HepG2 (cell line): ENCODE measurements around the gene OTX1. TPM values are rescaled to one million over a fixed set of nuclear protein-coding genes. Genes with fewer than 3 reads are reported as not detected.

Experiments used
- ATAC-seq: fragments of 200-7000 bp; cut with Tn5 transposase; 3 replicates; pipeline ENCODE4 v1.9.1; 2020; ENCODE audit warnings: mild to moderate bottlenecking, moderate library complexity
- BruUV-seq: library from RNA; stranded (reverse); fragments of 400-500 nt; replicated peaks from 2 replicates; lab custom pipeline; 2021; lab: Mats Ljungman, UMichigan
- CTCF ChIA-PET: fragments of 300-600 bp; formaldehyde crosslinking; extraction: SDS; loops from one replicate; lab custom pipeline; 2021; ENCODE audit warnings: low total read pairs, inconsistent platforms, low intra/inter-chr PET ratio; lab: Yijun Ruan, JAX
- POLR2A ChIA-PET: fragments of 350-600 bp; sonication (Branson Sonifier 250); formaldehyde crosslinking; loops from one replicate; lab custom pipeline; 2020; ENCODE audit warnings: antibody characterized with exemption, inconsistent platforms; lab: Yijun Ruan, JAX
- DNase-seq: peaks from one replicate; pipeline ENCODE4 v3.0.0-alpha.2; 2015; ENCODE audit warnings: low spot score
- FAIRE-seq: peaks from 3 replicates; lab custom pipeline; 2011; peaks lifted over from hg19 to GRCh38; lab: Jason Lieb, UNC
- H2AFZ ChIP-seq: one replicate; pipeline ENCODE4 v1.6.1; 2011; ENCODE audit warnings: low read length, inconsistent platforms
- H3K27ac ChIP-seq: fragments of 300-600 bp; 3 replicates; pipeline ENCODE4 v1.8.0; 2011; ENCODE audit warnings: mixed run types, mild to moderate bottlenecking, mixed read lengths, low read length, inconsistent platforms; ENCODE audit not compliant: insufficient read depth; ENCODE audit errors: extremely low read length
- H3K27me3 ChIP-seq, 2 experiments: fragments of 200-600 bp in 1 of 2; 2 replicates in 1 of 2; 3 replicates in 1 of 2; pipeline versions ENCODE4 v1.6.0 to v1.8.0; 2011; ENCODE audit warnings: low read length in 2 of 2, mild to moderate bottlenecking in 2 of 2, moderate library complexity in 2 of 2, inconsistent platforms in 1 of 2; ENCODE audit not compliant: insufficient read depth in 2 of 2, control insufficient read depth in 1 of 2
- H3K36me3 ChIP-seq, 2 experiments: fragments of 200-600 bp in 1 of 2; replicated peaks in 1 of 2; 2 replicates in 1 of 2; 3 replicates in 1 of 2; pipeline versions ENCODE4 v1.5.1 to v1.8.0; 2011; ENCODE audit warnings: low read length in 2 of 2, inconsistent platforms in 1 of 2; ENCODE audit not compliant: insufficient read depth in 2 of 2, control insufficient read depth in 1 of 2
- H3K4me1 ChIP-seq: 2 replicates; pipeline ENCODE4 v1.5.1; 2012; ENCODE audit warnings: low read length, inconsistent platforms; ENCODE audit not compliant: insufficient read depth
- H3K4me2 ChIP-seq: 2 replicates; pipeline ENCODE4 v1.6.0; 2011; ENCODE audit warnings: low read depth, low read length, inconsistent platforms
- H3K4me3 ChIP-seq, 3 experiments: fragments of 200-600 bp in 1 of 3; sonication (generic), shearing (Covaris generic) in 1 of 3; replicated peaks in 1 of 3; 2 replicates each; pipeline ENCODE4 v1.5.1; 2011 to 2016; ENCODE audit warnings: low read length in 3 of 3, inconsistent platforms in 2 of 3, low read depth in 2 of 3, mild to moderate bottlenecking in 2 of 3, control low read depth in 1 of 3, mixed read lengths in 1 of 3; ENCODE audit not compliant: insufficient read depth in 1 of 3
- H3K79me2 ChIP-seq: one replicate; pipeline ENCODE4 v1.6.1; 2011; ENCODE audit warnings: low read length, inconsistent platforms; ENCODE audit not compliant: insufficient read depth
- H3K9ac ChIP-seq: 2 replicates; pipeline ENCODE4 v1.6.0; 2011; ENCODE audit warnings: mild to moderate bottlenecking, low read depth, low read length, inconsistent platforms; ENCODE audit not compliant: insufficient read depth
- H3K9me3 ChIP-seq: 2 replicates; pipeline ENCODE4 v1.5.1; 2012; ENCODE audit warnings: mild to moderate bottlenecking, low read length
- H4K20me1 ChIP-seq: 2 replicates; pipeline ENCODE4 v1.6.0; 2011; ENCODE audit warnings: inconsistent platforms, mild to moderate bottlenecking, low read length, moderate library complexity; ENCODE audit not compliant: insufficient read depth
- CEBPG ChIP-seq: IDR thresholded peaks from 2 replicates; pipeline ENCODE4 v1.6.1; 2016
- GZF1 ChIP-seq: sonication (generic); formaldehyde crosslinking; IDR thresholded peaks from 2 replicates; pipeline ENCODE4 v1.5.1; 2020; ENCODE audit warnings: mild to moderate bottlenecking, missing genetic modification reagents
- KDM5A ChIP-seq: fragments of 200-600 bp; sonication (generic); IDR thresholded peaks from 2 replicates; pipeline ENCODE4 v1.7.0; 2018; ENCODE audit warnings: antibody characterized with exemption, mild to moderate bottlenecking, low read length, borderline replicate concordance
- KMT2A ChIP-seq: sonication (generic); formaldehyde crosslinking; IDR thresholded peaks from 2 replicates; pipeline ENCODE4 v1.4.0; 2020; ENCODE audit warnings: missing genetic modification reagents
- MED1 ChIP-seq: sonication (generic); formaldehyde crosslinking; IDR thresholded peaks from 2 replicates; pipeline ENCODE4 v1.4.0; 2020; ENCODE audit warnings: missing genetic modification reagents
- PITX1 ChIP-seq: sonication (generic); formaldehyde crosslinking; IDR thresholded peaks from 2 replicates; pipeline ENCODE4 v1.5.1; 2020; ENCODE audit warnings: mild to moderate bottlenecking, missing genetic modification reagents
- XRCC5 ChIP-seq: fragments of 200-400 bp; formaldehyde crosslinking; optimal IDR thresholded peaks from 2 replicates; pipeline ENCODE3; 2017; ENCODE audit warnings: mild to moderate bottlenecking, low read length
- ZBTB1 ChIP-seq: sonication (generic); formaldehyde crosslinking; IDR thresholded peaks from 2 replicates; pipeline ENCODE4 v1.4.0; 2020; ENCODE audit warnings: missing genetic modification reagents, borderline replicate concordance
- ZNF260 ChIP-seq: sonication (generic); formaldehyde crosslinking; IDR thresholded peaks from 2 replicates; pipeline ENCODE4 v1.4.0; 2020; ENCODE audit warnings: missing genetic modification reagents, low read depth, mild to moderate bottlenecking, borderline replicate concordance
- ZNF263 ChIP-seq: sonication (generic); formaldehyde crosslinking; IDR thresholded peaks from 2 replicates; pipeline ENCODE4 v1.4.0; 2020; ENCODE audit warnings: missing genetic modification reagents
- ZNF331 ChIP-seq: sonication (generic); formaldehyde crosslinking; IDR thresholded peaks from 2 replicates; pipeline ENCODE4 v1.4.0; 2020; ENCODE audit warnings: missing genetic modification reagents
- ZNF367 ChIP-seq: sonication (generic); formaldehyde crosslinking; IDR thresholded peaks from 2 replicates; pipeline ENCODE4 v1.4.0; 2020; ENCODE audit warnings: missing genetic modification reagents, borderline replicate concordance
- ZNF460 ChIP-seq: sonication (generic); formaldehyde crosslinking; IDR thresholded peaks from 2 replicates; pipeline ENCODE4 v1.5.1; 2020; ENCODE audit warnings: missing genetic modification reagents, mild to moderate bottlenecking, borderline replicate concordance
- ZNF841 ChIP-seq: sonication (generic); formaldehyde crosslinking; IDR thresholded peaks from 2 replicates; pipeline ENCODE4 v1.8.1; 2023; ENCODE audit warnings: missing genetic modification reagents, borderline replicate concordance
- ZSCAN21 ChIP-seq: sonication (generic); formaldehyde crosslinking; IDR thresholded peaks from 2 replicates; pipeline ENCODE4 v1.8.0; 2022; ENCODE audit warnings: mild to moderate bottlenecking, missing genetic modification reagents, moderate library complexity, borderline replicate concordance
- WGBS: methylation state at CpG from one replicate; pipeline ENCODE4 v1.1.6; 2017; ENCODE audit warnings: low lambda C conversion rate; 5-methylcytosine and 5-hydroxymethylcytosine counted together
- in situ Hi-C: cut with HindIII; loops from 2 replicates; pipeline ENCODE4 v1.10.0; 2017; ENCODE audit warnings: low pct_unique_long_range_greater_than_20kb; ENCODE audit not compliant: extremely low pct_ligation_motif_present
- intact Hi-C: fragments of 100-400 bp; cut with micrococcal nuclease; formaldehyde crosslinking; loops from one replicate; pipeline ENCODE4 v1.10.0; 2022; ENCODE audit not compliant: unreplicated experiment
- polyA plus RNA-seq, 8 experiments: library from polyadenylated mRNA; depleted of rRNA in 3 of 8; stranded (reverse) in 7 of 8; unstranded in 1 of 8; fragments of >200 nt; fragmentation: Illumina TruSeq in 4 of 8; extraction: Trizol in 4 of 8; gene quantifications; 2 replicates each; pipeline versions ENCODE4 v1.2.1 to v1.2.3, GENCODE V29; 2011 to 2016; ENCODE audit warnings: low read depth in 4 of 8, missing spikeins in 1 of 8, mixed read lengths in 1 of 8; ENCODE audit not compliant: insufficient read depth in 1 of 8
- total RNA-seq, 5 experiments: library from RNA; depleted of rRNA; stranded (reverse); fragments of >200 nt; fragmentation: Illumina TruSeq; extraction: Trizol; gene quantifications; 2 replicates each; pipeline ENCODE4 v1.2.3, GENCODE V29; 2016; ENCODE audit warnings: low read depth in 1 of 5
- TF ChIP-seq, protein P1 (sequence below): sonication (generic); formaldehyde crosslinking; IDR thresholded peaks from 2 replicates; pipeline ENCODE4 v1.4.0; 2020; ENCODE audit warnings: missing genetic modification reagents
- TF ChIP-seq, protein P2 (sequence below): sonication (generic); formaldehyde crosslinking; IDR thresholded peaks from 2 replicates; pipeline ENCODE4 v1.4.0; 2020; ENCODE audit warnings: missing genetic modification reagents

The OTX1 gene
- total and polyA plus RNA-seq, 2 of the 13 experiments (the other 11 are each of a cell fraction or from before 2014, with no cell fraction given): 1.0 to 5.0 TPM

DNA sequence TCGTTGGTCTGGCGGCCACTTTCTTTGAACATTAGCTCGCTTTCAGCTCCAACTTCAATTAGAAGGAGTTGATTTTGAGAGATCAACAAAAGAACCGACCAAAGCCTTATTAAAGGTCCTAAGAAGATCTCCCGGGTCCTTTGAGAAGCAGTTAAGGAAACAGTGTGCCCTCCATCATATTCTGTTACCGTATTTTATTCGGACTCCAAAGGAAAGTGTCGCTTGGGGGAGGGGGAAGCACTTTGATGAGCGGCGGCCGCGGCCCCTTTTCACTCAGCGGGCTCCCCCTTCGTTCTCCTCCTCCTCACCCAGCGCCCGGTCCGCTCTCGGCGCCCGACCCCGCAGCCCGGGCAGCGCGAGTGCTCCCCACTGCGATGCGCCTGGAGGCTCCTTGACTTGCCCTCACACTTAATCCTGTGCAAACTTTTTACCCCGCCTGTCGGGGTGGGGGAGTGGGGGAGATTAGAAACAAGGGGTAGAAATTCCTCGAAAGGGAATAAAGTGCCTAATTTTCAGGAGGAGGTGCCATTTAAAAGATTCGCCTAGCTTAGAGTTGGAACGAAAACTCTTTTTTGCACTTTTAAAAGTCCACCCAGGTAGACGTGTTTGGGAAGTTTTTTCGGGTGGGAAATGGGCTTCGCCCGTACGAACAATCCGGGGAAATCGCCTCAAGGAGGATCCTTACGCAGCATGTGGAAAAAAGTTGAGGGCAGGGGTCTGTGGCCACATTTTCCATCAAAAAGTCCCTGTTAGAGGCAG lies 1.2 kb upstream of the OTX1 start (continued):
- peak; percentile 92 for TF ChIP-seq GZF1 (CRISPR knock-in tag)
- peak; percentile 98 for TF ChIP-seq ZNF263 (CRISPR knock-in tag)
- no peak for TF ChIP-seq ZBTB1 (CRISPR knock-in tag)
- peak; percentile 22 for TF ChIP-seq XRCC5
- TF ChIP-seq KMT2A (CRISPR knock-in tag): peak; percentile 18; the same call in 1 of the 2 replicates
- peak; percentile 61 for TF ChIP-seq PITX1 (CRISPR knock-in tag)
- no peak for TF ChIP-seq ZNF841 (CRISPR knock-in tag)
- 0 out of 2 replicates have a peak, but pooled peaks have one; percentile 10 for TF ChIP-seq ZNF331 (CRISPR knock-in tag)
- TF ChIP-seq KDM5A: peak; percentile 46; the same call in 1 of the 2 replicates
- TF ChIP-seq ZNF367 (CRISPR knock-in tag): 0 out of 2 replicates have a peak, but pooled peaks have one; percentile 26
- no peak for TF ChIP-seq CEBPG (CRISPR knock-in tag)

DNA sequence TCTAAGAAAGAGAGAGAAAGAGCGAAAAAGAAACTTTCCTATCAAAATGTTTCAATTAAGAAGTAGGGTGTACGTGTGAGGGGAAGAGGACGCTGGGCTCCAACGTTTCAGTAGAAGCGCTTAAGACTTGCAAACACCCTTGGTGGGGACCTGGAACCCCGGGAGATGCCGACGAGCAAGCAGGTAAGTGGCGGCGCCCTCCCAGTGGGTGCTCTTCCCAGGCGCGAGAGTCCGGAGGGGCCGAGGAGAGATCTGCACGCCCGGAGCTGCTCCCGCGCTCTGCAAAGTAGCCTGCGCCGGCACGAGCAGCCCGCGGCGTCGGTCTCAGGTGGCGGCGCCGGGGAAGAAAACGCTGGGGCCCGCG lies 678 bp upstream of the OTX1 start:
- peak overlapping the region; percentile 90 for H3K27ac ChIP-seq
- peaks cover 8% of the 10 kb centered on the region for H3K79me2 ChIP-seq
- no peak; the same call in 2 of the 3 replicates for ATAC-seq
- no peaks in the 10 kb centered on the region for H3K9me3 ChIP-seq
- in situ Hi-C loops: loop anchor here (25.0 kb wide), 1 partner anchor 638 kb away; no protein-coding TSS in a partner anchor
- H3K36me3 ChIP-seq: peaks cover 16 to 45% of the 10 kb centered on the region in 2 experiments
- H4K20me1 ChIP-seq: no peaks in the 10 kb centered on the region
- peak overlapping the region; percentile 79 to 98 (median 80) for H3K4me3 ChIP-seq
- FAIRE-seq: no peak
- H3K4me1 ChIP-seq: peaks cover 30% of the 10 kb centered on the region
- no peaks in the 10 kb centered on the region; a peak in 1 of 5 replicates for H3K27me3 ChIP-seq
- POLR2A ChIA-PET: interaction anchor here (0.6 to 1.2 kb wide), 3 partner anchors 9 to 143 kb away, joined by 3 to 5 read pairs (median 4); no protein-coding TSS in a partner anchor
- intact Hi-C loops: loop anchor here (1.0 to 2.0 kb wide), 2 partner anchors 139 to 251 kb away; no protein-coding TSS in a partner anchor
- TSS peak; percentile 88 for BruUV-seq
- no peak overlapping the region for H2AFZ ChIP-seq
- no peak for DNase-seq
- peak overlapping the region; percentile 98 for H3K4me2 ChIP-seq
- under 1% methylated on average over 17 of the region's 31 CpGs for WGBS
- peak overlapping the region; percentile 79 for H3K9ac ChIP-seq
- CTCF ChIA-PET: no interaction called here
- TF ChIP-seq MED1 (CRISPR knock-in tag) (peak; percentile 31; the same call in 1 of the 2 replicates), ZNF460 (no peak), ZNF260 (no peak), ZSCAN21 (0 out of 2 replicates have a peak, but pooled peaks have one; percentile 61)
- TF ChIP-seq, protein P1, sequence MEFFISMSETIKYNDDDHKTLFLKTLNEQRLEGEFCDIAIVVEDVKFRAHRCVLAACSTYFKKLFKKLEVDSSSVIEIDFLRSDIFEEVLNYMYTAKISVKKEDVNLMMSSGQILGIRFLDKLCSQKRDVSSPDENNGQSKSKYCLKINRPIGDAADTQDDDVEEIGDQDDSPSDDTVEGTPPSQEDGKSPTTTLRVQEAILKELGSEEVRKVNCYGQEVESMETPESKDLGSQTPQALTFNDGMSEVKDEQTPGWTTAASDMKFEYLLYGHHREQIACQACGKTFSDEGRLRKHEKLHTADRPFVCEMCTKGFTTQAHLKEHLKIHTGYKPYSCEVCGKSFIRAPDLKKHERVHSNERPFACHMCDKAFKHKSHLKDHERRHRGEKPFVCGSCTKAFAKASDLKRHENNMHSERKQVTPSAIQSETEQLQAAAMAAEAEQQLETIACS: peak; percentile 42; the same call in 1 of the 2 replicates
- TF ChIP-seq, protein P2, sequence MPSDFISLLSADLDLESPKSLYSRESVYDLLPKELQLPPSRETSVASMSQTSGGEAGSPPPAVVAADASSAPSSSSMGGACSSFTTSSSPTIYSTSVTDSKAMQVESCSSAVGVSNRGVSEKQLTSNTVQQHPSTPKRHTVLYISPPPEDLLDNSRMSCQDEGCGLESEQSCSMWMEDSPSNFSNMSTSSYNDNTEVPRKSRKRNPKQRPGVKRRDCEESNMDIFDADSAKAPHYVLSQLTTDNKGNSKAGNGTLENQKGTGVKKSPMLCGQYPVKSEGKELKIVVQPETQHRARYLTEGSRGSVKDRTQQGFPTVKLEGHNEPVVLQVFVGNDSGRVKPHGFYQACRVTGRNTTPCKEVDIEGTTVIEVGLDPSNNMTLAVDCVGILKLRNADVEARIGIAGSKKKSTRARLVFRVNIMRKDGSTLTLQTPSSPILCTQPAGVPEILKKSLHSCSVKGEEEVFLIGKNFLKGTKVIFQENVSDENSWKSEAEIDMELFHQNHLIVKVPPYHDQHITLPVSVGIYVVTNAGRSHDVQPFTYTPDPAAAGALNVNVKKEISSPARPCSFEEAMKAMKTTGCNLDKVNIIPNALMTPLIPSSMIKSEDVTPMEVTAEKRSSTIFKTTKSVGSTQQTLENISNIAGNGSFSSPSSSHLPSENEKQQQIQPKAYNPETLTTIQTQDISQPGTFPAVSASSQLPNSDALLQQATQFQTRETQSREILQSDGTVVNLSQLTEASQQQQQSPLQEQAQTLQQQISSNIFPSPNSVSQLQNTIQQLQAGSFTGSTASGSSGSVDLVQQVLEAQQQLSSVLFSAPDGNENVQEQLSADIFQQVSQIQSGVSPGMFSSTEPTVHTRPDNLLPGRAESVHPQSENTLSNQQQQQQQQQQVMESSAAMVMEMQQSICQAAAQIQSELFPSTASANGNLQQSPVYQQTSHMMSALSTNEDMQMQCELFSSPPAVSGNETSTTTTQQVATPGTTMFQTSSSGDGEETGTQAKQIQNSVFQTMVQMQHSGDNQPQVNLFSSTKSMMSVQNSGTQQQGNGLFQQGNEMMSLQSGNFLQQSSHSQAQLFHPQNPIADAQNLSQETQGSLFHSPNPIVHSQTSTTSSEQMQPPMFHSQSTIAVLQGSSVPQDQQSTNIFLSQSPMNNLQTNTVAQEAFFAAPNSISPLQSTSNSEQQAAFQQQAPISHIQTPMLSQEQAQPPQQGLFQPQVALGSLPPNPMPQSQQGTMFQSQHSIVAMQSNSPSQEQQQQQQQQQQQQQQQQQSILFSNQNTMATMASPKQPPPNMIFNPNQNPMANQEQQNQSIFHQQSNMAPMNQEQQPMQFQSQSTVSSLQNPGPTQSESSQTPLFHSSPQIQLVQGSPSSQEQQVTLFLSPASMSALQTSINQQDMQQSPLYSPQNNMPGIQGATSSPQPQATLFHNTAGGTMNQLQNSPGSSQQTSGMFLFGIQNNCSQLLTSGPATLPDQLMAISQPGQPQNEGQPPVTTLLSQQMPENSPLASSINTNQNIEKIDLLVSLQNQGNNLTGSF: peak; percentile 72; the same call in 1 of the 2 replicates
